Hepatocyte (in vitro differentiated cells): Measurements from ENCODE around the gene TPM3.

Experiments
- EZH2 ChIP-seq: fragments of 200-600 bp; sonication (generic); IDR thresholded peaks from 2 replicates; pipeline ENCODE4 v1.6.1; 2016; ENCODE audit warnings: antibody characterized with exemption, mild to moderate bottlenecking, borderline replicate concordance
- TF ChIP-seq, protein P1 (sequence below): fragments of 200-600 bp; sonication (generic); IDR thresholded peaks from 2 replicates; pipeline ENCODE4 v1.5.1; 2016; ENCODE audit warnings: antibody characterized with exemption, mild to moderate bottlenecking; ENCODE audit not compliant: poor library complexity

DNA sequence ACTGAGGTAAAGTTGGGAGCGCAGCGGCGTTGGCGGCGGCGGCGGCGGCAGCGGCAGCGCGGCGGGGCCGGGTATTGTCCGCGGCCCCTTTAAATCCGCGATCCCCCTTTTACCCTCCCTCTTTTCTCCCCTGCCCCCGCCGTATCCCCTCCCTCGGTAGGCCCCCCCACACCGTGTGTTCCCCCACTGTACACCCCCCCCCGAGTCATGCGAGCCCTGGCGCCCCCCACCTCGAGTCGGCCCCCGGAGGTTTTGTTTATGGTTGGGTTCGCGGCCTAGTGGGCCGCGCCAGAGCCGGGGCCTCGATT is 29.0 kb upstream of the TPM3 start:
- TF ChIP-seq, protein P1, sequence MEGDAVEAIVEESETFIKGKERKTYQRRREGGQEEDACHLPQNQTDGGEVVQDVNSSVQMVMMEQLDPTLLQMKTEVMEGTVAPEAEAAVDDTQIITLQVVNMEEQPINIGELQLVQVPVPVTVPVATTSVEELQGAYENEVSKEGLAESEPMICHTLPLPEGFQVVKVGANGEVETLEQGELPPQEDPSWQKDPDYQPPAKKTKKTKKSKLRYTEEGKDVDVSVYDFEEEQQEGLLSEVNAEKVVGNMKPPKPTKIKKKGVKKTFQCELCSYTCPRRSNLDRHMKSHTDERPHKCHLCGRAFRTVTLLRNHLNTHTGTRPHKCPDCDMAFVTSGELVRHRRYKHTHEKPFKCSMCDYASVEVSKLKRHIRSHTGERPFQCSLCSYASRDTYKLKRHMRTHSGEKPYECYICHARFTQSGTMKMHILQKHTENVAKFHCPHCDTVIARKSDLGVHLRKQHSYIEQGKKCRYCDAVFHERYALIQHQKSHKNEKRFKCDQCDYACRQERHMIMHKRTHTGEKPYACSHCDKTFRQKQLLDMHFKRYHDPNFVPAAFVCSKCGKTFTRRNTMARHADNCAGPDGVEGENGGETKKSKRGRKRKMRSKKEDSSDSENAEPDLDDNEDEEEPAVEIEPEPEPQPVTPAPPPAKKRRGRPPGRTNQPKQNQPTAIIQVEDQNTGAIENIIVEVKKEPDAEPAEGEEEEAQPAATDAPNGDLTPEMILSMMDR: no peak
- TF ChIP-seq EZH2: no peak
